ENCODE measurements around the gene PLPPR1.
"Not testable (repeated sequence)": the region's sequence is repeated elsewhere in the genome, so short reads cannot be mapped to it uniquely, and the experiment has no call there.

The PLPPR1 gene

DNA sequence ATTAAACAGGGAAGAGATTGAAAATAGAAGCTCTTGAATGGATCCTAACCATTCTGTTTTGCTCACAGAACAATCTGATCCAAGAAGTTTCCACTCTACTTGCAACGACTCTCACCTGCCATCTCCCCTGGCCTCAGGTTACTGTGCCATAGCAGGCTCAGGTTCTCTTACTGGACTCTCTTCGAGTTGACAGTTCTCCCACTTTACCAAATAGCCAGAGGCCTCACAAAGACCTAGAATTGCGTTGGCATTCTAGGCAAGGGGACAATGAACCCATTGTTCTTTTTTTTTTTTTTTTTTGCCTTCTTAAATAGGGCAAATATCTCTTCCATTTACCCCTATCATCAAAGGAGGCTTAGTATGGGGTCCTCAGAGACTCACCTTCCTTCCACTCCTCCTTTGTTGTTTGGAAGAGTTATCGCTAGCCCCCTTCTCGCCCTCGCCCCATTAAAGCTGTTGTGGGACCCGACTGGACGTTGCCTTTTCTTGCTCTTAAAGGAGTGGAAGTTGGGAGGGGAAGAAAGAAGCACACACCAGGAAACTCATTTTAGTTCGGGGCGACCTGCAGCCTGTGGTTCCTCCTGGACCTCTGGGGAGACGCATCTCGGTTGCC is 688 bp upstream of the PLPPR1 start:
- TF ChIP-seq JUND (IDR thresholded peaks at IDR 0.05; ENCODE audit: low read depth): no peak
- in situ Hi-C loops (cut with HindIII; ENCODE audit: low pct_unique_long_range_greater_than_20kb, low sequenced_read_pairs): no loop called here
- no peak for DNase-seq (ENCODE audit: low read depth in 1 of 2, low spot score in 1 of 2)

DNA sequence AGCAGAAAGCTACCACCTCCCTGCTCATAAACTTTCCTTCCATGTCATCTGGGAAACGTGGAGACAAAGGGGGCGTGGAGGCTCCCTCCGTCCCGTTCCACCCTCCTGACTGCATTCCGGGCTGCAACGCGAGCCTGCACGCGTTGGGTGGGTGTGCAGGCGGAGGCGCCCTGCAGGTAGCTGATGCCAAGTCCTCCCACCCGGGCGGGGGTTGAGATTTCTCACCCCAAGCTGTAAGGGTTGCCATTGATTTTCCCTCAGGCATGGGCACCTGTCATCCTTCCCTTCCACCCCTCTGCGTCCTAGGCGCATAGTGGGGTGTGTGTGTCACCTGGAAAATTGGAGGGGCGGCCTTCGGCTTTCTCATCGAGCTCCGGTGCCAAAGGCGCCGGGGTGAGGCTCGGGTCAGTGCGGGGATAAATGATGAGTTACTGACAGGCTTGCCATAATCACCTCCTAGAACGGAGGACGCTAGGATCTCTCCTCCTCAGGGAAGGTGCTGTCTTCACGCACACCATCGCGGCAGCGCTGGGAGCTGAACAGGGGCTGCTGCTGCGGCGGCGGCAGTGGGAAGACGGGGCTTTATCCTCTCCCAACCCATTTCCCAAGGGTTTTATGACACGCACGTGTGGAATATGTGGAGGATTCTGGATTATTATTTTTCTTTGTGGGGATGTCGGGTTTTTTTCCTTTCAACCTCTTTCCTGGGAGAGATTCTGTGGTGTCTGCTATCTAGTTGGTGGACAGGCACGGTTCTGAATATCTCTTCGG is 973 bp downstream of the PLPPR1 start:
- DNase-seq (ENCODE audit: low read depth in 1 of 2, low spot score in 1 of 2): no peak
- TF ChIP-seq JUND (IDR thresholded peaks at IDR 0.05; ENCODE audit: low read depth): no peak
- in situ Hi-C loops (cut with HindIII; ENCODE audit: low pct_unique_long_range_greater_than_20kb, low sequenced_read_pairs): no loop called here

DNA sequence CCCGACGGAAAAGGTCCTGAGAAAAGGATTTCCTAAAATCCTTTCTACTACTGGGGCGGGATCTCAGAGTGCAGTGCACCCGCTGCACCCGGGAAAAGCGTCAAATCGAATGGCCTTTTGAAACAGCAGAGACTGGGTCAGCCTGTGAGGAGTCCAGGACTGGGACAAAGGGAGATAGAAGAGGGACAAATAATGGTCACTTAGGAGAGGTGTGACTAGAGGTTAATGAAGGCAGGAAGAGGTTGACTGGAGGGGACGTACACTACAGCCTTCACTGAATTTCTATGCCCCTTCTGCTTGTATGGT is 1.5 kb downstream of the PLPPR1 start:
- in situ Hi-C loops (cut with HindIII; ENCODE audit: low pct_unique_long_range_greater_than_20kb, low sequenced_read_pairs): no loop called here
- DNase-seq (ENCODE audit: low read depth in 1 of 2, low spot score in 1 of 2): no peak
- TF ChIP-seq JUND (IDR thresholded peaks at IDR 0.05; ENCODE audit: low read depth): no peak

DNA sequence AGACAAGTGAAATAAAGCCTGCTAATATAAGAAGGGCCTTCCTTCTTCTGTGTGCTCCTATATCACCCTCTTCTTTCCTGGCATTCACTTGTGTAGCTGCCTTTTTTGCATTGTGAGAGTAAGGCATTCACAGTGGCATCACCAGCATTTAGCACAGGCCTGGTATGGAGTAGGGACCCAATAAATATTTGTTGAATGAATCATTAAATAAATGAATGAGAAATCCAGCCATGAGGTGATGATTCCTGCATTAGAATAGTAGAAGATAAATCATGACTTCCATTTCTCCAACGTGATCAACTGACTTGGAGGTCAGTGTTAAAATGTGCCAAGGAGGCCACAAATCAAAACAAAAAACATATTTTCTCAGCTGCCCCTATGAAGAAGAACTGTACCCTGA is 3.9 kb downstream of the PLPPR1 start:
- TF ChIP-seq JUND (IDR thresholded peaks at IDR 0.05; ENCODE audit: low read depth): no peak
- no peak for DNase-seq (ENCODE audit: low read depth in 1 of 2, low spot score in 1 of 2)
- in situ Hi-C loops (cut with HindIII; ENCODE audit: low pct_unique_long_range_greater_than_20kb, low sequenced_read_pairs): no loop called here

DNA sequence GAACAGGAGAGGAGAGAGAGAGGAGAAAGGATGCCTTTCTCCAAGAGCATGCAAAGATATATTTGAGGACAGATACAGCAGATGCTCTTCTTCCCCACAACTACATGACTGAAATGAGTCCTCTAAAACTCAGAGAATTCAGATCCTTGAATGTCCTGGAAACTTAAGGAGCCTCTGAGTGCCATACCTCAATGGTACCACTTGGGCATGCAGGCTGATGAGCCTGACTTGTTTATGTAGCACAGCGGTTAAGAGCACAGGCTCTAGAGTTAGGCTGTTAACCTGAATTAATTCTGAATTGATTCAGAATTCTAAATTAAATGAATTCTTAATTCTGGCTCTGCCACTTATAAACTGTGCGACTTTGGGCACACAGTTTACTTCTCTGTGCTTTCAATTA is 5.7 kb downstream of the PLPPR1 start:
- in situ Hi-C loops (cut with HindIII; ENCODE audit: low pct_unique_long_range_greater_than_20kb, low sequenced_read_pairs): no loop called here
- no peak for TF ChIP-seq JUND (IDR thresholded peaks at IDR 0.05; ENCODE audit: low read depth)
- DNase-seq (ENCODE audit: low read depth in 1 of 2, low spot score in 1 of 2): no peak

DNA sequence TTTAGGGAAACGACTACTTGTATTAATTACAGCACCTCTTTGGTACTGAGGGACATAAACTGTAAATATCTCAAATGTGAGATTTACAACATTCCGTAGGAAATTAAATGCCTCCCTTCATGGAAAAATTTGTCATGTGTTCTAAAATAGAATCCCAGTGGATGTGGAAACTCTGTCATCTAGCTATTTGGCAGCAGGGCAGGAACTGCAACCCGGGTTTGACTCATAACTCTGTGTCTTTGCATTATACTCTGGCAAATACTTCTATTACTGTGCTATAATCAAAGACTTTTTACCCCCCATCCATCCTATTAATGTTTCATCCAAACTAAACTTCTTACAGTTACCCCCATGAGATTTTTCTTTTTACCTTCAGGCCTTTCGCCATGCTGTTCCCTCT is 6.6 kb downstream of the PLPPR1 start:
- in situ Hi-C loops (cut with HindIII; ENCODE audit: low pct_unique_long_range_greater_than_20kb, low sequenced_read_pairs): no loop called here
- DNase-seq (ENCODE audit: low read depth in 1 of 2, low spot score in 1 of 2): no peak
- no peak for TF ChIP-seq JUND (IDR thresholded peaks at IDR 0.05; ENCODE audit: low read depth)

DNA sequence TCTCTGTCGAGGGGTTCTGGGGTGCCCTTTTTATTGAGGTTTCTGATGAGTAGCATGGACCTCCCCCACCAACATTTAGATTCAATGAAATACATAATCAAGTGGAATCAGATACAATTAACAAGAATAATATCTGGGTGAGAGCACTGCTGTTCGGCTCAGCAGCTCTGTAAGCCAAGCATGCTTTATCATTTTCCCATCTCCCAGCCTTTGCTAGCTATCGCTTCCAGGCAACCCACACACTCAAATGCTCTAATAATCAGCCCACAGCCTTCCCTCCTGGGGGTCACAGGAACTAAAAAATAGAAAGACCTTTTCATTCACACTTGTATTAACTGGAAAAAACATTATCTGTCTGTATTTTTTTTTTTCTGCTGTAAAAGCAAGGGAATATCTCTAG is 8.9 kb downstream of the PLPPR1 start:
- no peak for DNase-seq (ENCODE audit: low read depth in 1 of 2, low spot score in 1 of 2)
- no peak for TF ChIP-seq JUND (IDR thresholded peaks at IDR 0.05; ENCODE audit: low read depth)
- in situ Hi-C loops (cut with HindIII; ENCODE audit: low pct_unique_long_range_greater_than_20kb, low sequenced_read_pairs): no loop called here

DNA sequence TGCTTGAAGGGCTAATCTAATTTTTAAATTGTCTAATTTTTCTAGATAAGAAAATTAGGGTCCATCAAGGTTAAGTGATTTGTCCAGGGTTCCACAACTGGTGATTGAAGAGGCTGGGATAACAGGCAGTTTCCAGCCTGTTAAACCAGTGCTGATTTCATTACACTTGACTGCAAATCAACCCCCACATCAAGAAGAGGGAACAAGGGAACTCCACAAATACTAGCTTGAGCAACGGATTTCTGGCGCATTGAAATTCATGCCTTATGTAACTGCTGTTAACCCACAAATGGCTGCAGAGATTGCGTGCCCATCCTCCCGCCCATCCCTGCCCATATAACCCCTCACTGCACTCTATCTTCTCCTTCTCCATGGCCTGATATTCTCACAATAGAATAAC is 10.0 kb downstream of the PLPPR1 start:
- no peak for TF ChIP-seq JUND (IDR thresholded peaks at IDR 0.05; ENCODE audit: low read depth)
- in situ Hi-C loops (cut with HindIII; ENCODE audit: low pct_unique_long_range_greater_than_20kb, low sequenced_read_pairs): no loop called here
- no peak for DNase-seq (ENCODE audit: low read depth in 1 of 2, low spot score in 1 of 2)

DNA sequence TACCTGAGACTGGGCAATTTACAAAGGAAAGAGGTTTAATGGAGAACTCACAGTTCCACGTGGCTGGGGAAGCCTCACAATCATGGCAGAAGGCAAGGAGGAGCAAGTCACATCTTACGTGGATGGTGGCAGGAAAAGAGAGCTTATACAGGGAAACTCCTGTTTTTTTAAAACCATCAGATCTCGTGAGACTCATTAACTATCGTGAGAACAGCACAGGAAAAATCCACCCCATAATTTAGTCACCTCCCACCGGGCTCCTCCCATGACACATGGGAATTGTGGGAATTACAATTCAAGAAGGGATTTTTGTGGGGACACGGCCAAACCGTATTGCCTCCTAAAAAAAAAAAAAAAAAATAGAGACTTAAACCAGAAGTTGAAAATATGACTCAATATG is 11.1 kb downstream of the PLPPR1 start:
- in situ Hi-C loops (cut with HindIII; ENCODE audit: low pct_unique_long_range_greater_than_20kb, low sequenced_read_pairs): not testable (repeated sequence)

DNA sequence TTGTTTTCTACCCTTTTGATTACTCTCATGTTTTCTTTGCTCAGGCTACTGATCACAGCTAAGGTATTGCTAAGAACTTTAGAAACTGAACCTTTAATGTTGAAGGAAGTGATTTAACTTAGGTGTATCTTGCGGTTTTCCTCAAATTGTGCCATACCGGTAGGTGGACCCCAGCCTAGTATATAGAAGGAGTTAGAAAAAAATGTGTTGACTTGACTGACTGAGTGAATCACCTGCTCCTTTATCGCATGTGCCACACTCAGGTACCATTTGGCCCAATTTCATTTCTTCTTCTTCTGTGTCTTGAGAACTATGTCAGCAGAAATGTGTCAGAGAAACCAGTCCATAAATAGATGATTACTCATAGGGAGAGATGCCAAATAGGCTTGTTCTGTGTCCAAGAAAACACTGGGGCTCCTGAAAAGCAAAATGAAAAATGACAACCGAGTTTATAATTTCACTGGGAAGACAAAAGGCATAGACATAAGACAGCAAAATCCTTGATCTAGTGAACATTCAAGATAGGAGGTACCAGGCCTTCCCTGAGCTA is 19.4 kb downstream of the PLPPR1 start:
- in situ Hi-C loops (cut with HindIII; ENCODE audit: low pct_unique_long_range_greater_than_20kb, low sequenced_read_pairs): no loop called here
- no peak for DNase-seq (ENCODE audit: low read depth in 1 of 2, low spot score in 1 of 2)
- TF ChIP-seq JUND (IDR thresholded peaks at IDR 0.05; ENCODE audit: low read depth): no peak

More for the DNA sequence above, 11.1 kb downstream of the PLPPR1 start:
- DNase-seq (ENCODE audit: low read depth in 1 of 2, low spot score in 1 of 2): not testable (repeated sequence)

DNA sequence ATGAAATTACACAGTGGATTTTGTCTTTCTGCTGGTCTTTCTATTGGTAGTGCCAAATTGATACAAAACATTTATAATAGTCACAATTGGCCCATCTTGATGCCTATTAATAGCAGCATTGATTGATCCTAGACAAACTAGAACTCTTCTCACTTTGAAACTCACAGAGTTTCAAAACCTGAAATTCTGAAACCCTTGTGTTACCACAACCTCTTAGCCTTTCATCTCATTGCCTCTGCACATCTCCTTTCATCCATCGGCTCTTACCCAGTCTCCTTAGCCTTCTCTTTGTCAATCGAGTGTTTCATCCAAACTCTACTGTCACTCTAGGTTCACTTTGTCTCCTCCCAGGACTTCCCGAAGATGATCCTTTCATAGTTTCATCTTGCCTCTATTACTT is 22.1 kb downstream of the PLPPR1 start:
- in situ Hi-C loops (cut with HindIII; ENCODE audit: low pct_unique_long_range_greater_than_20kb, low sequenced_read_pairs): no loop called here
- DNase-seq (ENCODE audit: low read depth in 1 of 2, low spot score in 1 of 2): no peak
- no peak for TF ChIP-seq JUND (IDR thresholded peaks at IDR 0.05; ENCODE audit: low read depth)

DNA sequence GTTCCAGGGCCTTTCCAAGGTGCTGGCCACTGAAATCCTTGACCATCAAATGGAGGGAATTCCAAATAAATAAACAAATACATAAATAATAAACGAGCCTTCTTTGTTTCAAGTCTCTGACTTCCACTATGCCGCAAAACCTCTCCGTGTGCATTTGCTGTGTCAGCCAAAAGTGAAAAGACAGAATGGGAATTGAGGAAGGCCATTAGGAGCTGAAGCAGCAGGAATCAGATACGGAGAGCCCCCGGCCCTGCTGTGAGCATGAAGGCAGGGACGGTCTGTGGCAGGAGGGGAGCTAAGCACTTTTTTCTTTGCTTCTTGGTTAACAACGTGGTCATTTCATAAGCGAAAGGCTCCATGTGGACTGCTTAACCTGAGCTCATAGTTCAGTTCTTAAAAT is 26.1 kb downstream of the PLPPR1 start:
- no peak for TF ChIP-seq JUND (IDR thresholded peaks at IDR 0.05; ENCODE audit: low read depth)
- in situ Hi-C loops (cut with HindIII; ENCODE audit: low pct_unique_long_range_greater_than_20kb, low sequenced_read_pairs): no loop called here
- no peak for DNase-seq (ENCODE audit: low read depth in 1 of 2, low spot score in 1 of 2)

DNA sequence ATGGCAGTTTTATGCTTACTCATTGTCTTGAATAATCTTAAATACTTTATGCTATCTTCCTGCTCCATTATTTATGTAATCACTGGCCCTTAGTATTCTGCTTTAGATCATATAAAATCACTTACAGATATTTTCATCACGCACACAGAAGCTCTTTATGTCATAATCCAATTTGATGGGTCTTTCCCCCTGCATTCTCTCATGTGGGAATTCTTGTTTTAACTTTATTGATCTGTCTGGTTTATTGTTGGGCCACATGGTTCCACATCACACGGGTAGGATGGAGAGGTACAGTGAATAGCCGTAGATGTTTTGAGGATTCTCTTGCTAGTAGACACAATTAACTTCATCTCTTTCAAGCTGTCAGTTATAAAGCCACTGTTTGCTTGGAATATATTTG is 27.0 kb downstream of the PLPPR1 start:
- no peak for DNase-seq (ENCODE audit: low read depth in 1 of 2, low spot score in 1 of 2)
- TF ChIP-seq JUND (IDR thresholded peaks at IDR 0.05; ENCODE audit: low read depth): no peak
- in situ Hi-C loops (cut with HindIII; ENCODE audit: low pct_unique_long_range_greater_than_20kb, low sequenced_read_pairs): no loop called here

DNA sequence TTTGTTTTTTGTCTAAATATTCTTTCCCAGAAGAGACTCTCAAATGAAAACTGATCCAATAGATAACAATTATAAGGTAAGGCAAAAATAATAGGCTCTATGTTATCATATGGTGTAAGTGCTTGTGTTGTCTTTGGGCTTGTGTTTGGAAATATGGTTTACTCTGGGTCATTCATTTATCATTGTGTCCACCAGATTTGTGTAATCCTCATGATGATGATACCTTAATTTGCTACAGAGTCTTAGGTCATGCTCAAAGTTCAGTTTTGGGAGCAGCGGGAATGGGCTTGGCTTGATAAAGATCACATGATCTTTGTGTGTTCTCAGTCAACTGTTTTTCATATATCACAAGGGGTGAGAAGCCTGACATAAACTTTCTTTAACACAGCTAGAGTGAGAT is 34.2 kb downstream of the PLPPR1 start:
- in situ Hi-C loops (cut with HindIII; ENCODE audit: low pct_unique_long_range_greater_than_20kb, low sequenced_read_pairs): no loop called here
- no peak for TF ChIP-seq JUND (IDR thresholded peaks at IDR 0.05; ENCODE audit: low read depth)
- DNase-seq (ENCODE audit: low read depth in 1 of 2, low spot score in 1 of 2): no peak

Data from T47D (cell line).